WERI-Rb-1 (cell line): ENCODE measurements around the gene RBM25.

Experiments used
- DNase-seq: peaks from one replicate; pipeline ENCODE4 v3.0.0-alpha.2; 2020
- H3K27ac ChIP-seq: fragments of 250-450 bp; sonication (Bioruptor Pico); 2 replicates; pipeline ENCODE4 v1.5.1; 2020; ENCODE audit warnings: mild to moderate bottlenecking, moderate library complexity
- H3K27me3 ChIP-seq: fragments of 250-450 bp; sonication (Bioruptor Pico); 2 replicates; pipeline ENCODE4 v1.5.1; 2021; ENCODE audit warnings: mild to moderate bottlenecking, low read depth, moderate library complexity; ENCODE audit not compliant: insufficient read depth, severe bottlenecking
- H3K36me3 ChIP-seq: fragments of 250-450 bp; sonication (Bioruptor Pico); 2 replicates; pipeline ENCODE4 v1.5.1; 2020; ENCODE audit warnings: mild to moderate bottlenecking, moderate library complexity
- H3K4me3 ChIP-seq: 2 replicates; pipeline ENCODE4 v1.5.1; 2011; ENCODE audit warnings: low read depth, mild to moderate bottlenecking, control low read depth, low read length
- H3K9me3 ChIP-seq: fragments of 250-450 bp; sonication (Bioruptor Pico); 2 replicates; pipeline ENCODE4 v1.5.1; 2021; ENCODE audit warnings: mild to moderate bottlenecking, moderate library complexity; ENCODE audit not compliant: severe bottlenecking
- TF ChIP-seq, protein P1 (sequence below): IDR thresholded peaks from 2 replicates; pipeline ENCODE4 v1.5.1; 2011; ENCODE audit warnings: low read depth, mild to moderate bottlenecking, control low read depth, inconsistent platforms, low read length

Gene RBM25

DNA sequence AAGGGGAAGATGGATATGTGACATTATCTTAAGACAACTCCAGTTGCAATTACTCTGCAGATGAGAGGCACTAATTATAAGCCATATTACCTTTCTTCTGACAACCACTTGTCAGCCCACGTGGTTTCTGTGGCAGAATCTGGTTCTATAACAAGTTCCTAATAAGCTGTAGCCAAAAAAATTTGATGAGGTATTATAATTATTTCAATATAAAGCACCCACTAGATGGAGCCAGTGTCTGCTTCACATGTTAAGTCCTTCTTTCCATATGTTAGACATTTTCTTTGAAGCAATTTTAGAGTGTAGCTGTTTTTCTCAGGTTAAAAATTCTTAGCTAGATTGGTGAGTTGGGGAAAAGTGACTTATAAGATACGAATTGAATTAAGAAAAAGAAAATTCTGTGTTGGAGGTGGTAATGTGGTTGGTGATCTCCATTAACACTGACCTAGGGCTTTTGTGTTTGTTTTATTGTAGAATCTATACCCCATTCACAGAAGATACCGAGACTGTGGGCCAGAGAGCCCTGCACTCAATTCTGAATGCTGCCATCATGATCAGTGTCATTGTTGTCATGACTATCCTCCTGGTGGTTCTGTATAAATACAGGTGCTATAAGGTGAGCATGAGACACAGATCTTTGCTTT, 114.9 kb downstream of the RBM25 start:
- H3K27ac ChIP-seq, result no peak overlapping the region
- H3K9me3 ChIP-seq, result no peaks in the 10 kb centered on the region
- TF ChIP-seq, protein P1, sequence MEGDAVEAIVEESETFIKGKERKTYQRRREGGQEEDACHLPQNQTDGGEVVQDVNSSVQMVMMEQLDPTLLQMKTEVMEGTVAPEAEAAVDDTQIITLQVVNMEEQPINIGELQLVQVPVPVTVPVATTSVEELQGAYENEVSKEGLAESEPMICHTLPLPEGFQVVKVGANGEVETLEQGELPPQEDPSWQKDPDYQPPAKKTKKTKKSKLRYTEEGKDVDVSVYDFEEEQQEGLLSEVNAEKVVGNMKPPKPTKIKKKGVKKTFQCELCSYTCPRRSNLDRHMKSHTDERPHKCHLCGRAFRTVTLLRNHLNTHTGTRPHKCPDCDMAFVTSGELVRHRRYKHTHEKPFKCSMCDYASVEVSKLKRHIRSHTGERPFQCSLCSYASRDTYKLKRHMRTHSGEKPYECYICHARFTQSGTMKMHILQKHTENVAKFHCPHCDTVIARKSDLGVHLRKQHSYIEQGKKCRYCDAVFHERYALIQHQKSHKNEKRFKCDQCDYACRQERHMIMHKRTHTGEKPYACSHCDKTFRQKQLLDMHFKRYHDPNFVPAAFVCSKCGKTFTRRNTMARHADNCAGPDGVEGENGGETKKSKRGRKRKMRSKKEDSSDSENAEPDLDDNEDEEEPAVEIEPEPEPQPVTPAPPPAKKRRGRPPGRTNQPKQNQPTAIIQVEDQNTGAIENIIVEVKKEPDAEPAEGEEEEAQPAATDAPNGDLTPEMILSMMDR, result peak; percentile 15; the same call in 1 of the 2 replicates
- no peaks in the 10 kb centered on the region for H3K27me3 ChIP-seq
- H3K4me3 ChIP-seq, result no peak overlapping the region
- peaks cover 54% of the 10 kb centered on the region for H3K36me3 ChIP-seq
- DNase-seq, result no peak
